ENCODE measurements around the gene ANKMY2. TPM values are rescaled to one million over a fixed set of nuclear protein-coding genes. Genes with fewer than 3 reads are reported as not detected.

ANKMY2 gene
- total and polyA plus RNA-seq, 10 donors: 4.6 to 19.9 (median 11.4) TPM

- Histone ChIP-seq H3K4me1 (peaks cover 0 to 25% (median 8%) of the 10 kb centered on the region in 6 donors), H3K36me3 (no peaks in the 10 kb centered on the region), H3K27ac (no peak overlapping the region), H3K4me3 (no peak overlapping the region), H3K9me3 (no peaks in the 10 kb centered on the region), H3K27me3 (replicated peaks in 1 of 7) (no peaks in the 10 kb centered on the region)
- intact Hi-C loops (cut with DNase I; ENCODE audit: low total_unique reads): no loop called here
- no peak for DNase-seq
- 70 to 88% (median 78%) methylated on average over 4 of the region's 4 CpGs for WGBS, 5 donors
- TF ChIP-seq CTCF (IDR thresholded peaks at IDR 0.05 in 8 of 11, conservative IDR thresholded peaks at IDR 0.05 in 3 of 11) (no peak), POLR2AphosphoS5 (IDR thresholded peaks at IDR 0.05) (no peak), POLR2A (IDR thresholded peaks at IDR 0.05) (no peak)
These were observed 12.2 kb upstream of the ANKMY2 start for GRCh38 chr7:16657656-16658279.

GRCh38 chr7:16656141-16656540, 10.6 kb upstream of the ANKMY2 start:
- Histone ChIP-seq H3K27ac (no peak overlapping the region), H3K9me3 (no peaks in the 10 kb centered on the region), H3K27me3 (replicated peaks in 1 of 7) (no peaks in the 10 kb centered on the region), H3K4me3 (no peak overlapping the region), H3K36me3 (no peaks in the 10 kb centered on the region), H3K4me1 (peaks cover 3 to 33% (median 13%) of the 10 kb centered on the region in 6 donors)
- DNase-seq: no peak
- WGBS, 5 donors: 52 to 73% (median 69%) methylated on average over 1 of the region's 1 CpG
- TF ChIP-seq CTCF (IDR thresholded peaks at IDR 0.05 in 8 of 11, conservative IDR thresholded peaks at IDR 0.05 in 3 of 11) (no peak), POLR2A (IDR thresholded peaks at IDR 0.05) (no peak), POLR2AphosphoS5 (IDR thresholded peaks at IDR 0.05) (no peak)
- intact Hi-C loops (cut with DNase I; ENCODE audit: low total_unique reads): no loop called here

GRCh38 chr7:16655394-16655793, 9.8 kb upstream of the ANKMY2 start:
- intact Hi-C loops (cut with DNase I; ENCODE audit: low total_unique reads): no loop called here
- H3K27ac ChIP-seq: no peak overlapping the region
- TF ChIP-seq POLR2A (IDR thresholded peaks at IDR 0.05): no peak
- TF ChIP-seq CTCF (IDR thresholded peaks at IDR 0.05 in 8 of 11, conservative IDR thresholded peaks at IDR 0.05 in 3 of 11): no peak
- no peak for TF ChIP-seq POLR2AphosphoS5 (IDR thresholded peaks at IDR 0.05)
- no peaks in the 10 kb centered on the region for H3K36me3 ChIP-seq
- H3K9me3 ChIP-seq: no peaks in the 10 kb centered on the region
- no peak overlapping the region for H3K4me3 ChIP-seq
- peaks cover 3 to 34% (median 11%) of the 10 kb centered on the region in 6 donors for H3K4me1 ChIP-seq
- DNase-seq: no peak
- H3K27me3 ChIP-seq (replicated peaks in 1 of 7): no peaks in the 10 kb centered on the region

- intact Hi-C loops (cut with DNase I; ENCODE audit: low total_unique reads): no loop called here
- H3K4me1 ChIP-seq: peaks cover 4 to 37% (median 20%) of the 10 kb centered on the region in 6 donors
- 73 to 89% (median 76%) methylated on average over 2 of the region's 2 CpGs for WGBS, 5 donors
- no peak for TF ChIP-seq POLR2AphosphoS5 (IDR thresholded peaks at IDR 0.05)
- no peak for TF ChIP-seq POLR2A (IDR thresholded peaks at IDR 0.05)
- no peak for TF ChIP-seq CTCF (IDR thresholded peaks at IDR 0.05 in 8 of 11, conservative IDR thresholded peaks at IDR 0.05 in 3 of 11)
- H3K9me3 ChIP-seq: no peaks in the 10 kb centered on the region
- no peak overlapping the region for H3K27ac ChIP-seq
- H3K4me3 ChIP-seq: no peak overlapping the region
- DNase-seq: no peak
- H3K27me3 ChIP-seq (replicated peaks in 1 of 7): no peaks in the 10 kb centered on the region
- no peaks in the 10 kb centered on the region for H3K36me3 ChIP-seq
These were observed 7.3 kb upstream of the ANKMY2 start for GRCh38 chr7:16652888-16653287.

All from spleen (tissue), 11 donors.